Measurements from ENCODE around the gene MPHOSPH9.
"Not testable (repeated sequence)": the region's sequence is repeated elsewhere in the genome, so short reads cannot be mapped to it uniquely, and the experiment has no call there.

Gene MPHOSPH9

GRCh38 chr12:123258593-123258992, 25.7 kb upstream of the MPHOSPH9 start:
- Histone ChIP-seq H3K27ac (replicated peaks) (no peak overlapping the region), H3K27me3 (ENCODE audit: insufficient read depth, poor library complexity, severe bottlenecking) (no peaks in the 10 kb centered on the region), H3K4me3 (replicated peaks; ENCODE audit: insufficient read depth, low read length) (no peak overlapping the region)
- DNase-seq (ENCODE audit: low read depth in 1 of 2, low spot score in 1 of 2) = no peak
- TF ChIP-seq SPI1 (IDR thresholded peaks at IDR 0.05; ENCODE audit: borderline replicate concordance, low read depth) = no peak
- no peak for TF ChIP-seq CTCF (IDR thresholded peaks at IDR 0.05; ENCODE audit: insufficient read depth, low read length)
- no peak for TF ChIP-seq POLR2AphosphoS5 (IDR thresholded peaks at IDR 0.05; ENCODE audit: low read depth)
- TF ChIP-seq GABPA (IDR thresholded peaks at IDR 0.05; ENCODE audit: low read depth) = no peak
- TF ChIP-seq REST (IDR thresholded peaks at IDR 0.05; ENCODE audit: insufficient replicate concordance, low read depth) = no peak

- Histone ChIP-seq H3K4me3 (replicated peaks; ENCODE audit: insufficient read depth, low read length) (no peak overlapping the region), H3K27ac (replicated peaks) (no peak overlapping the region), H3K27me3 (ENCODE audit: insufficient read depth, poor library complexity, severe bottlenecking) (no peaks in the 10 kb centered on the region)
- DNase-seq (ENCODE audit: low read depth in 1 of 2, low spot score in 1 of 2) = no peak
- TF ChIP-seq SPI1 (IDR thresholded peaks at IDR 0.05; ENCODE audit: borderline replicate concordance, low read depth) (no peak), GABPA (IDR thresholded peaks at IDR 0.05; ENCODE audit: low read depth) (no peak), REST (IDR thresholded peaks at IDR 0.05; ENCODE audit: insufficient replicate concordance, low read depth) (no peak), POLR2AphosphoS5 (IDR thresholded peaks at IDR 0.05; ENCODE audit: low read depth) (no peak), CTCF (IDR thresholded peaks at IDR 0.05; ENCODE audit: insufficient read depth, low read length) (no peak)
Measured at GRCh38 chr12:123254853-123255446, 22.0 kb upstream of the MPHOSPH9 start.

DNA sequence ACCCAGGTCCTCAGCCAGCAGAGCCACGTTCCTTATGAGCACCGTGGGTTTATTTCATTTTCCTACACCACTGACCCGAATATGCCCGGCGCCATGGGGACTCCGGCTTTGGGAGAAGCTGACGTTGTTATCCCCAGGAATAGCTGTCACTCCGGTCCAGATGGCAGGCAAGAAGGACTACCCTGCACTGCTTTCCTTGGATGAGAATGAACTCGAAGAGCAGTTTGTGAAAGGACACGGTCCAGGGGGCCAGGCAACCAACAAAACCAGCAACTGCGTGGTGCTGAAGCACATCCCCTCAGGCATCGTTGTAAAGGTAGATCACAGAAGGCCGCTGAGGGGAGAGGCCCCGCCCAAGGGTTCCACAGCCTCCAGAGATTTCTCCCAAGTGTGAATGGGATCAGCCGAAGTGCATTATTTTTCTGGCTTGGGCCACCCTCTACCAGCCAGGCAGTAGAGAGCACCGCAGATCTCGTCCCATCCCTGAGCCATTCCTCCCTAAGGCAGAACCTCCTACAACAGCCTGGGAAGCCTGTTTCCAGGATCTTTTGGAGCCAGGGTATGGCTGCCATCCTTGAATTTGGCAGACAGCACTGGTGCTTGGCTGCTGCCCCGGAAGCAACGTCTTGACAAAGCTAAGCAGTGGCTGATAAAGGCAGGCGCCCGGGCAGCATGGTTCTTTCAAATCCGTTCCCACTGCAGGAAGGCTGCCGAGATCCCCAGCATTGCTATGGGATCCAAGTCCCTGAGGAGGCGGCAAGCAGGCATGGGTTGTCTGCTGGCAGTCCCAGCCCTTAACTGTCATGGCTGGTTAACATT, 20.9 kb upstream of the MPHOSPH9 start:
- H3K27me3 ChIP-seq (ENCODE audit: insufficient read depth, poor library complexity, severe bottlenecking) = no peaks in the 10 kb centered on the region
- H3K27ac ChIP-seq (replicated peaks) = no peak overlapping the region
- TF ChIP-seq REST (IDR thresholded peaks at IDR 0.05; ENCODE audit: insufficient replicate concordance, low read depth) = no peak
- no peak for TF ChIP-seq SPI1 (IDR thresholded peaks at IDR 0.05; ENCODE audit: borderline replicate concordance, low read depth)
- TF ChIP-seq CTCF (IDR thresholded peaks at IDR 0.05; ENCODE audit: insufficient read depth, low read length) = no peak
- TF ChIP-seq POLR2AphosphoS5 (IDR thresholded peaks at IDR 0.05; ENCODE audit: low read depth) = no peak
- no peak for TF ChIP-seq GABPA (IDR thresholded peaks at IDR 0.05; ENCODE audit: low read depth)
- H3K4me3 ChIP-seq (replicated peaks; ENCODE audit: insufficient read depth, low read length) = no peak overlapping the region
- DNase-seq (ENCODE audit: low read depth in 1 of 2, low spot score in 1 of 2) = no peak

GRCh38 chr12:123252365-123252764, 19.4 kb upstream of the MPHOSPH9 start:
- DNase-seq (ENCODE audit: low read depth in 1 of 2, low spot score in 1 of 2); H3K27me3 ChIP-seq (ENCODE audit: insufficient read depth, poor library complexity, severe bottlenecking); H3K27ac ChIP-seq (replicated peaks); H3K4me3 ChIP-seq (replicated peaks; ENCODE audit: insufficient read depth, low read length): not testable (repeated sequence)

Data from HL-60 (cell line).